ENCODE results near the gene CYB561.

DNA sequence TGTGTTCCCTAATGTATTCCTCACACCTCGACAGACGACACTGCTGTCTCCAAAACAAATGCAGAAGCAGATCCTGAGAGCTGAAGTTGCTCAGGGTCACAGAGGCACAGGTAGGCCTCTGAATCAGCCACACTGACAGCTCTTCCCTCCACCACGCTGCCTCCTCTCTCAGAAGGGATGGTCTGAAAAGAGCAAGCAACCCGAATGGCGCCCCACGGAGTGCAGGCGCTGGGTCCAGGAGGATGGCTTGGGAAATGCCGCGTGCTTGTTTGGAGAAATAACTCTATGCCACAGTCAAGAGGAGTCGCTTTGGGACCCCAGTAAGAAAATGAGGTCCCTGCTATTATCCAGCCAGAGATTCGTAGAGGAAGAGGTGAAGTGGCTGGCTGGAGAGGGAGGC lies 15.9 kb downstream of the CYB561 start:
- no peak for TF ChIP-seq CTCF (conservative IDR thresholded peaks at IDR 0.05; ENCODE audit: low read depth, low read length)
- TF ChIP-seq EZH2 (IDR thresholded peaks at IDR 0.05; ENCODE audit: borderline replicate concordance, low read depth, low read length, poor library complexity, severe bottlenecking), result no peak

All from A673 (cell line).